HG02943 (cell line): Measurements from ENCODE around the gene ARAF.
"Not testable (repeated sequence)": the region's sequence is repeated elsewhere in the genome, so short reads cannot be mapped to it uniquely, and the experiment has no call there.

Experiments used
- ATAC-seq: cut with Tn5 transposase; IDR thresholded peaks from one replicate; pipeline ENCODE4 v1.9.1; 2021; ENCODE audit warnings: mild to moderate bottlenecking, low read depth, moderate library complexity; ENCODE audit not compliant: unreplicated experiment

ARAF gene

GRCh38 chrX:47584714-47585113 is 23.7 kb downstream of the ARAF start:
- ATAC-seq, result no peak

- ATAC-seq, result no peak
Observed at GRCh38 chrX:47585273-47585672, 24.3 kb downstream of the ARAF start.

DNA sequence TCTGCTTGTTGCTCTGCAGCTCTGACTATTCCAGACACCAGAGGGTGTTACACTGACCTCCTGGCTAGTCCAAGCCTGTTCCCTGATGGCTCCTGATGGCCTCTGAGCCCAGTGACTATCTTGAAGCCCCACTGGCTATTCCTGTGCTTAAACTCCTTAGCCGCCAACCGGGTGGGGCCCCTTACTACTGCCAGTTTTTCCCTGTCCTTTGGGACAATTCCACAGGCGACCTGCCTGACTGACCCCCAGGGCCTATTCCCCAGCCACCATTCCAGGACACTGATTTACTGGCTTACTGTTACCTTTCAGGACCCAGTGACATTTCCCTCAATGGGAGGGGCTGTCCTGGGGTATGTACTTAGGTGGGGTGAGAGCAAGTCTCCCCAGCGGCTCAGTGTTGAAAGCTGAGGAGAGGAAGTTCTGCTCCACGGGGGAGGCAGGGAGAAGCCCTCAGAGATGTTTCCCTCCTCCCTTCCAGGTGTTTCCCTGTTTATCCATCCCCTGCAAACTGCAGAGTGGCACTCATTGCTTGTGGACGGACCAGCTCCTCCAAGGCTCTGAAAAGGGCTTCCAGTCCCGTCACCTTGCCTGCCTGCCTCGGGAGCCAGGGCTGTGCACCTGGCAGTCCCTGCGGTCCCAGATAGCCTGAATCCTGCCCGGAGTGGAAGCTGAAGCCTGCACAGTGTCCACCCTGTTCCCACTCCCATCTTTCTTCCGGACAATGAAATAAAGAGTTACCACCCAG is 25.2 kb downstream of the ARAF start:
- ATAC-seq, result no peak

DNA sequence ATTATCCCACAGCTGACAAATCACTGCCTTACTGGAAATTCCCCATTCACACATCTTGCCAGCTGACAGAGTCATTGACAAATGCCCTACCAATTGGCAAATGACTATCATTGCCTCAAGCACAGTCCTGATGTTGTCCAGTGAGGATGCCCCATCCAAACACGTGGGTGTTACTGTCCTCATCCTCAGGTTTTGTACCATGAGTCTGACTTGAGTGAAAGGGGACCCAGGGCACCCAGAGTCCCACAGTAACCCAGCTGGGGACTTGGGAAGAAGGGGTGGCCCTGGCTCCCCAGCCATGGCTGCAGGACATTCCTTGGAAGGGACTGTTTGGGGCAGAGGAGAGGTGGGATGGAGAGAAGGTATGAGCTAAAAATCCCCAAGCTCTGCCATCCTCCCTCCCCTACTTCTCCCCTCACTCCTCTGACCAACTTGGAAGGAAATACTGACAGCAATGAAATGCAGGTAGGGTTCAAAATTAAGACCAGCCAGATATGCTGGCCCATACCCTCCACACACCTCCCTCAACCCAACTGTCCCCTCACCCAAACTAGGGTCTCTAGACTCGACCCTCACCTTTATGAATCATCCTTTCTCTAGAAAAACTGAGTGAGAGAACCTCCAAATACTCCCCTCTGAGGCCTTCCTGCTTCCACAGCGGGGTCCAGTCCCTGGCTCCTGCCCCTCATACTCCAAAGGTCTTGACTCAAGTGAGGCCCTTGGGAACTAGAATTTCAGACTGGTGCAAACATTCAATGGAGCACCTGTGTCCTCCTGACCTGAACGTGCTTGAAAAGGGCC is 26.3 kb downstream of the ARAF start:
- ATAC-seq, result no peak

GRCh38 chrX:47587906-47588735 is 27.1 kb downstream of the ARAF start:
- ATAC-seq, result no peak

GRCh38 chrX:47590984-47591383 is 30.0 kb downstream of the ARAF start:
- no peak for ATAC-seq

DNA sequence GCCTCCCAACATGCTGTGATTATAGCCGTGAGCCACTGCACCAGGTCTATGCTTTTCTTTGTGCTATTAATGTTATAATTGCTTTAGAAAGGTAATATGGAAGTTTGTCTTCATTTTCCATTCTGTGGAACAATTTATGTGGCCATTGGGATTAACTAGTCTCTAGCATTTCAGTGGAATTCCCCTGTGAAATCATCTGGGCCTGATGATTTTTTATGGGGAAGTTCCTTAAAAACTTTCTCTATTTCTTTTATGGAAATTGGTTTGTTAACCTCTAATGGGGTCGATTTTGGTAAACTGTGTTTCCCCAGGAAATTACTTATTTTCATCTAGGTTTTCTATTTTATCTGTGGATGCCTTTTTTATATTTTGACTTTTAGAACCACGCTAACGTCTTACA is 32.5 kb downstream of the ARAF start:
- no peak for ATAC-seq

DNA sequence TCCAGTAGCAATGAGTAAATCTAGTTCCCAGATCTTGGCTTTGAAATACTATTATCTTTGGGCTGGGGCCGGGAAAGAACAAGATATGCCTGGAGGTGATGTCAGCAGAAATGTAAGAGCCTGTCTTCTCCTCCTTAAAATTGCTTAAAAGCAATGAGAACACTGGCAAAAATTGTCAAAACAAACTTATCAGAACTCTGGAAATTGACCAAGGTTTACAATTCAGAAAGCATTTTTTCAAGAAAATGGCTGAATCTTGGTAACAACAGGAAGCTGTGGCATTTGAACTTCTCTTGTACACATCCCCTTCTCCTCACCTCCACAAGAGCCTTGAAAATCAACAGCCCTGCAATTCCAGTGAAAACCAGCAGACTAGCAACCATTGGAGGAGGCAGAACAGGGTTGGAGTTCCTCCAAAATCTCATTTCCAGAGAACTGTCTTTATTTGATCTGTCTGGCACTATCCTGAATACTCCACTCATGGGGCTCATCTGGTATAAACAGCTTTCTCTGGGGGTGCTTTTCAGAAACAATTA is 34.8 kb downstream of the ARAF start:
- ATAC-seq, result no peak

DNA sequence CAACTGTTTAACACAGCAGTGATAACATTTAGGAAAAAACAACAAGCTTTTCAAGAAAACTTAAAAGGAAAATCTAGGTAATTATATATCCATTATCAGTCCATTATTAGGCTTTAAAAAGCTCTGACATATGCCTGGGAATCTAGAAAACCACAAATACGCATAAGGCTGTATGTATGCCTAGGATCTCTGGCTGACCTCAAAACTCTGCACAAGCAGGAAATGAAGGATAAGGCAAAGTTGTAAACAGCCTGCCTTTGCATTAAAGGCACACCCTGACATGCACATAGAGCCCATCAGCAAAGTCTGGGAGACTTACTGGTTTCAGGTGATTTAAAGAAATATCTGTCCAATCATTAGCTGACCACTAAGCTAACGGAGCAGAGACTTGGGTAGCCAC is 35.3 kb downstream of the ARAF start:
- no peak for ATAC-seq

GRCh38 chrX:47597222-47597621 is 36.2 kb downstream of the ARAF start:
- no peak for ATAC-seq

DNA sequence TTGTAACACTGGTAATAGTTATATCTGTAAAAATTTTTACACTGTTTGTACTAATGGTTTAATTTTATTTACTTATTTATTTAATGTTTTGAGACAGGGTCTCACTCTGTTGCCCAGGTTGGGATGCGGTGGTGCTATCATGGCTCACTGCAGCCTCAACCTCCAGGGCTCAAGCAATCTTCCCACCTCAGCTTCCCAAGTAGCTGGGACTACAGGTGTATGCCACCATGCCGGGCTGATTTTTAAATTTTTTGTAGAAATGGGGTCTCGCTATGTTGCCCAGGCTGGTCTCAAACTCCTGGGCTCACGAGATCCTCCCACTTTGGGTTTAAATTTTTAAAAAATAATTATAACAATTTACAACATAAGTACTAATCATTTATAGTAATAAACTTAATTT is 42.1 kb downstream of the ARAF start:
- ATAC-seq, result not testable (repeated sequence)

GRCh38 chrX:47605024-47605423 is 44.0 kb downstream of the ARAF start:
- ATAC-seq, result no peak

DNA sequence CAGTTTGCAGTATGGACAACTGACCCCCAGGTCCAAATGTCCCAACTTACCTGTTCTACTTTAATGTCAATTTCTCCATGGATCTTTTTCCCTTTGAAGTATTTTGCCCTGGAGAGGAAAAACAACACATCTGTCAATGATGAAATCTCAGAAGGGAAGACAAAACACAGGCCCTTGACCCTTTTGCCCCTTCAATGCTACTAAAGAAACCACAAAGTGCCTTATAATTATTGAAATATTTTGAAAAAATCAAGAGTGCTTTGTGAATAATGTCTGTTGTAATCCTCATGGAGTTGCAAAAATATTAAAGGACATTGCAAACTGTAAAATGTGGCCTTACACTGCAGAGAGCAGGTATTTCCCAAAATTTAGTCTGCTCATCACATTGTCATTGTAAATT is 46.1 kb downstream of the ARAF start:
- ATAC-seq, result no peak

DNA sequence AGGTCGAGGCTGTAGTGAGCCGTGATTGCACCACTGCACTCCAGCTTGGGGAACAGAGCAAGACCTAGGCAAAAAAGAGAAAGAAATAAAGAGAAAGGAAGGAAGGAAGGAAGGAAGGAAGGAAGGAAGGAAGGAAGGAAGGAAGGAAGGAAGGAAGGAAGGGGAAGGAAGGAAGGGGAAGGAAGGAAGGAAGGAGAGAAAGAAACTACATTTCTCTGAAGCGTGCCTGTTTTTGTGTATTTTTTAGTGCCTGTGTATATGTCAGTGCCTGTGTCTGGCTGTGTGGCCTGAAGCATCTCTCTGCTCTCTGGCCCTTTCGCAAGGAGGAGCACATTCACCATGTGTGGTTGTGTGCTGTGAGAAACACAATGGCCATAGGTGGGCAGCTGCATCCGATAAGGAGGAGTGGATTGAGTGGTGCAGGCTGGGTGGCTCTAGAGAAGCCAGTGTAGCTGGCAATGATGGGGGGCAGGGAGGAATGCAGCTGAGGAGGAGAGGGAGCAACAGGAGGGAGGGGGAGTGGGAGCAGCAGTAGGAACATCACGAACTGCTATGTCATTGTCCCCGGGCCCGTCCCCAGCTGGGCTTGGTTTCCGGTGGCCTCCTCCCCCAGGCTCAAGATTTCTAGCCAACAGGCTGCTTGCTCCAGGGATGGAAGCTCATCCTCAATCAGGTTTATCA is 47.3 kb downstream of the ARAF start:
- no peak for ATAC-seq

GRCh38 chrX:47610511-47610910 is 49.5 kb downstream of the ARAF start:
- no peak for ATAC-seq

GRCh38 chrX:47611489-47611888 is 50.5 kb downstream of the ARAF start:
- no peak for ATAC-seq

DNA sequence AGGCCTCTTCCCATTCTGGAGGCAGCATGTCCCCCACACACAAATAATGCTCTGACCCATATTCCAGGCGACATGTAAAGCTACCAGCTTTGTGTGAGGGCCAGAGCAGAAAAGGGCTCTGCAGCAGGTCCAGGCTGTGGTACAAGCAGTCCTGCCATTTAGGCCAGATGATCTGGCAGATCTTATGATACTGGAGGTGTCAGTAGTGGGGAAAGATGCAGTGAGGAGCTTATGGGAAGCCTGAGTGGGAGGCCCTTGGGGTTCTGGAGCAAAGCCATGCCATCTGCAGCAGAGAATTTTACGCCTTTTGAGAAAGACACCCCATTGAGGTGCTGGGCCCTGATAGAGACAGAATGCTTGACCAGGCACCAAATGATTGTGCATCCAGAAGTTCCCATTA is 50.9 kb downstream of the ARAF start:
- no peak for ATAC-seq

DNA sequence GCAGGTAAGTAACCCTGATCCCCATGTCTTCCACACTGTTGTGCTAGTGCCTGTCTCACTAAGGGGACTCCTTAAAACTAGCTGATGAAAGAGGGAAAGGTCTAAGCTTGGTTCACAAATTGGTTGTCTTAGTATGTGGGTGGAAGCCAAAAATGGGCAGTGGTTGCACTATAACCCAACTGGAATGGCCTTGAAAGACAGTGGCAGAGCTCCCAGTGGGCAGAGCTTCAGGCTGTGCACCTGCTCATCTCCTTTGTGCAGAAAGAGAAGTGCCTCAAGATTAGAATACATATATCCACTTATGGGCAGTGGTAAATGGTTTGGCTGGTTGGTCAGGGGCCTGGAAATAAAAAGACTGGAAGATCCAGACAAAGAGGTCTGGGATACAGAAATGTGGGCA is 51.4 kb downstream of the ARAF start:
- no peak for ATAC-seq

DNA sequence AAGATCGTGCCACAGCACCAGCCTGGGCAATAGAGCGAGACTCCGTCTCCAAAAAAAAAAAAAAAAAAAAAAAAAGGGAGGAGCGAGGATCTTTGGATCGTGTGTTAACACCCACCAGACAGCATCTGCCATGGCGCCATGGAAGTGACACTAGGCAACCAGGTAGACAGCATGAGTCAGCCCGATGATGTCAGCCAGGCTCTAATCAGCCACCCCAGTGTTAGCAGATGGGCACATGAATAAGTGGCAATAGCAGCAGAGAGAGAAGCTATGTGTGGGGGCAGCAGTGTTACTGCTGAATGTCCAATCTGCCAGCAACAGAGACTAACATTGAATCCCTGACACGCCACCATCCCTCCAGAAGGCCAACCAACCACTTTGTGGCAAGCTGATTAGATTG is 52.1 kb downstream of the ARAF start:
- no peak for ATAC-seq

DNA sequence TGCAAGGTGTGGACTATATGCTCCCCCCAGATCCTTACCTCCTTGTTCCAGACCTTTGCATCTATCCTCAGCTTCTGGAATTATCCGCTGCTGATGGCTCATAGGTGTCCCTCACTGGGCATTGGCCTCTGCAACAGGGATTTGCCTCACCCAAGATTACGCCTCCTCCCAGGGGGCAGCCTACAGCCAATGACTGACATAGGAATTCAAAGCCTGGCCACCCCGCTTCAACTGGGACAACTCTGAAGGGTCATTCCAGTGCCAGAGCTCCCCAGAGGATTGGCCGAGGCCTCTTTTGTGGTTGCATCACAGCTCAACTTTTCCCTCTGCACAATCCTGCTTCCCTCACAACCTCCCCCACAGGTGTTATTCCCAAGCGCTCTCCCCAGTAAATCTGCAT is 53.6 kb downstream of the ARAF start:
- no peak for ATAC-seq
